Testis (tissue), 3 donors: ENCODE results near the gene PDE1A. TPM values are rescaled to one million over a fixed set of nuclear protein-coding genes. Genes with fewer than 3 reads are reported as not detected.

Experiments used
- DNase-seq: peaks from one replicate; pipeline ENCODE4 v3.0.0-alpha.2; 2019
- H3K27ac ChIP-seq, 2 donors: fragments of 200-600 bp; sonication (generic); one replicate each; pipeline ENCODE4 v1.5.1; 2019
- H3K27me3 ChIP-seq: fragments of 200-600 bp; sonication (generic); one replicate; pipeline ENCODE4 v1.5.1; 2019
- H3K36me3 ChIP-seq: fragments of 200-600 bp; sonication (generic); one replicate; pipeline ENCODE4 v1.5.1; 2017; ENCODE audit warnings: low read depth; ENCODE audit errors: missing control alignments
- H3K4me1 ChIP-seq: fragments of 200-600 bp; sonication (generic); one replicate; pipeline ENCODE4 v1.5.1; 2019
- H3K4me3 ChIP-seq, 2 donors: fragments of 200-600 bp; sonication (generic); one replicate each; pipeline ENCODE4 v1.5.1; 2017 to 2019
- H3K9me3 ChIP-seq: fragments of 200-600 bp; sonication (generic); one replicate; pipeline ENCODE4 v1.5.1; 2017
- CTCF ChIP-seq, 3 experiments: fragments of 450-650 bp in 2 of 3; fragments of 200-600 bp in 1 of 3; sonication (generic) in 1 of 3; IDR thresholded peaks; one replicate each; pipeline ENCODE4 v1.5.1; 2016 to 2019; ENCODE audit warnings: antibody characterized with exemption in 3 of 3, mild to moderate bottlenecking in 2 of 3, moderate library complexity in 1 of 3
- POLR2A ChIP-seq: fragments of 450-650 bp; IDR thresholded peaks from one replicate; pipeline ENCODE4 v1.6.1; 2017; ENCODE audit warnings: antibody characterized with exemption, mild to moderate bottlenecking, moderate library complexity
- WGBS, 2 donors: methylation state at CpG; one replicate each; pipeline ENCODE4 v1.1.5; 2018; 5-methylcytosine and 5-hydroxymethylcytosine counted together
- intact Hi-C: fragments of 100-400 bp; cut with DNase I; formaldehyde crosslinking; loops from one replicate; pipeline ENCODE4 v1.15.1; 2023; ENCODE audit warnings: low total_unique reads
- polyA plus RNA-seq: library from polyadenylated mRNA; stranded (reverse); fragments of 350-450 nt; fragmentation: Illumina TruSeq; extraction: RNeasy Lipid Tissue Mini Kit (QIAGEN cat#74804); gene quantifications from one replicate; pipeline ENCODE4 v1.2.3, GENCODE V29; 2014; ENCODE audit warnings: low read depth, low replicate concordance; ENCODE audit not compliant: insufficient read depth
- total RNA-seq, 2 donors: library from RNA; depleted of rRNA; stranded (reverse); fragments of >200 nt; gene quantifications; one replicate each; pipeline ENCODE4 v1.2.3, GENCODE V29; 2016

The PDE1A gene
- total and polyA plus RNA-seq, 3 donors from 2014 or later = 15.2 to 45.0 (median 29.8) TPM

- H3K9me3 ChIP-seq = no peaks in the 10 kb centered on the region
- H3K4me3 ChIP-seq = no peak overlapping the region
- H3K27me3 ChIP-seq = no peaks in the 10 kb centered on the region
- TF ChIP-seq CTCF (IDR thresholded peaks at IDR 0.05) = no peak
- TF ChIP-seq POLR2A = no peak
- WGBS, 2 donors = 90 to 91% methylated on average over 4 of the region's 4 CpGs
- no peak overlapping the region for H3K27ac ChIP-seq
- no peak for DNase-seq
- H3K36me3 ChIP-seq = no peaks in the 10 kb centered on the region
- H3K4me1 ChIP-seq = no peaks in the 10 kb centered on the region
- intact Hi-C loops = no loop called here
Measured at GRCh38 chr2:182416191-182416590, 10.6 kb downstream of the PDE1A start.

- no peak for DNase-seq
- WGBS, 2 donors = 92 to 95% methylated on average over 1 of the region's 1 CpG
- Histone ChIP-seq H3K27me3 (no peaks in the 10 kb centered on the region), H3K36me3 (no peaks in the 10 kb centered on the region), H3K9me3 (no peaks in the 10 kb centered on the region), H3K27ac (no peak overlapping the region), H3K4me3 (no peak overlapping the region), H3K4me1 (no peaks in the 10 kb centered on the region)
- TF ChIP-seq POLR2A (no peak), CTCF (IDR thresholded peaks at IDR 0.05) (no peak)
- intact Hi-C loops = no loop called here
Measured at GRCh38 chr2:182415771-182416170, 11.1 kb downstream of the PDE1A start.

- Histone ChIP-seq H3K9me3 (no peaks in the 10 kb centered on the region), H3K36me3 (no peaks in the 10 kb centered on the region), H3K27ac (no peak overlapping the region), H3K4me3 (no peak overlapping the region), H3K4me1 (no peaks in the 10 kb centered on the region), H3K27me3 (no peaks in the 10 kb centered on the region)
- DNase-seq = no peak
- 77 to 97% methylated on average over 3 of the region's 3 CpGs for WGBS, 2 donors
- no peak for TF ChIP-seq CTCF (IDR thresholded peaks at IDR 0.05)
- TF ChIP-seq POLR2A = no peak
- intact Hi-C loops = no loop called here
Measured at GRCh38 chr2:182412858-182413257, 14.0 kb downstream of the PDE1A start.

- no peak for TF ChIP-seq CTCF (IDR thresholded peaks at IDR 0.05)
- no peak for TF ChIP-seq POLR2A
- no peaks in the 10 kb centered on the region for H3K36me3 ChIP-seq
- no peak for DNase-seq
- H3K4me3 ChIP-seq = no peak overlapping the region
- H3K27me3 ChIP-seq = no peaks in the 10 kb centered on the region
- no peaks in the 10 kb centered on the region for H3K9me3 ChIP-seq
- 95 to 98% methylated on average over 2 of the region's 2 CpGs for WGBS, 2 donors
- H3K27ac ChIP-seq = no peak overlapping the region
- intact Hi-C loops = no loop called here
- no peaks in the 10 kb centered on the region for H3K4me1 ChIP-seq
Measured at GRCh38 chr2:182410120-182410519, 16.7 kb downstream of the PDE1A start.

GRCh38 chr2:182406221-182406620 is 20.6 kb downstream of the PDE1A start:
- no peak overlapping the region for H3K4me3 ChIP-seq
- H3K4me1 ChIP-seq = no peaks in the 10 kb centered on the region
- no peaks in the 10 kb centered on the region for H3K9me3 ChIP-seq
- TF ChIP-seq CTCF (IDR thresholded peaks at IDR 0.05) = no peak
- H3K27ac ChIP-seq = no peak overlapping the region
- no peak for DNase-seq
- intact Hi-C loops = no loop called here
- H3K27me3 ChIP-seq = no peaks in the 10 kb centered on the region
- 75 to 79% methylated on average over 1 of the region's 1 CpG for WGBS, 2 donors
- H3K36me3 ChIP-seq = no peaks in the 10 kb centered on the region
